IPS DF 6.9 (cell line): Measurements from ENCODE around the gene ARHGEF4.

ENCODE experiments used
- DNase-seq: peaks from one replicate; pipeline ENCODE4 v3.0.0-alpha.2; 2013; ENCODE audit warnings: low read depth, low spot score
- H3K27ac ChIP-seq: one replicate; pipeline ENCODE4 v1.5.1; 2013; ENCODE audit warnings: low read length, control low read depth
- H3K27me3 ChIP-seq: 2 replicates; pipeline ENCODE4 v1.6.1; 2013; ENCODE audit warnings: mild to moderate bottlenecking, low read length; ENCODE audit not compliant: control insufficient read depth, insufficient read depth
- H3K36me3 ChIP-seq: 2 replicates; pipeline ENCODE4 v1.6.1; 2013; ENCODE audit warnings: low read length; ENCODE audit not compliant: control insufficient read depth, insufficient read depth
- H3K4me1 ChIP-seq: 2 replicates; pipeline ENCODE4 v1.6.1; 2013; ENCODE audit warnings: low read length; ENCODE audit not compliant: control insufficient read depth, insufficient read depth
- H3K4me3 ChIP-seq: 2 replicates; pipeline ENCODE4 v1.5.1; 2013; ENCODE audit warnings: mild to moderate bottlenecking, low read length
- H3K9me3 ChIP-seq: 2 replicates; pipeline ENCODE4 v1.6.1; 2013; ENCODE audit warnings: low read length, inconsistent platforms; ENCODE audit not compliant: control insufficient read depth, insufficient read depth
- WGBS: extraction: QIAGEN DNeasy Blood & Tissue Kit; methylation state at CpG from one replicate; pipeline ENCODE4 v1.1.7; 2013; ENCODE audit warnings: mixed read lengths, missing lambda C conversion rate; ENCODE audit not compliant: insufficient read length, insufficient coverage; 5-methylcytosine and 5-hydroxymethylcytosine counted together

The ARHGEF4 gene

DNA sequence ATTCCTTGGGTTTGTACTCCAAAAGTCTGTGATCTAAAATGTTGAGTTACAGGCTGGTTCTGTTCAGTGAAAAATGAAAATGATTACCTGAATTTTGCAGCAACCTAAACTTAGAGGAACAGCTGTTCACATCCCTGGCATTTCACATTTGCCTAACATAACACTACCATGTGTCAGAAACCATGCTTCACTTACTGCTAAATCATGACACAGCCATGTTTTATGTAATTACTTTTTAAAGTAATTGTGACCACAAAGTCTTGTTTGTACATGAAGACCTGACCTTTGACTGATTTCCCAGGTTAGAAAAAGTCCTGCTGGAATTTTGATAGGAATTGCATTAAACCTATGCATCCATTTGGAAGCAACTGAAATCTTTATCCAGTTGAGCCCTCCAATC is 177.4 kb downstream of the ARHGEF4 start:
- Histone ChIP-seq H3K4me1 (no peaks in the 10 kb centered on the region), H3K4me3 (no peak overlapping the region), H3K36me3 (no peaks in the 10 kb centered on the region), H3K9me3 (no peaks in the 10 kb centered on the region), H3K27ac (no peak overlapping the region), H3K27me3 (no peaks in the 10 kb centered on the region)
- no peak for DNase-seq

DNA sequence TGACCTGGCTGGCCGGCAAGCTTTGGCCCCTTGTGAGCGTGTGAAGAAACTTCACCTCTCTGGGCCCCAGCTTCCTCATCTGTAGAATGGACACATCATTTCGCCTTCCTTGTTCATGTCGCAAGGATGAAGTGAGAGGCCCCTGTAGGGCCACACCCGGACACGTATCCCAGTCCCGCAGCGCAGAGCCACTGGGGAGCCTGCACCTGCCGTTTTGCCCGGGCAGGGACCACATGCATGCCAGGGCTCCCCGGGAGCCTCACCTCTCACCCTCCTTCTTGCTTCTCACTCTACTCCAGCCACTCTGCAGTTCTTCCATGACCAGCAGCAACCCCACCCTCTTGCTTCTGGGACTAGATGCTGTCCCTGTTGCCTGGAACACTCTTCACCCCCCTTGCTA is 179.1 kb downstream of the ARHGEF4 start:
- Histone ChIP-seq H3K27ac (no peak overlapping the region), H3K9me3 (no peaks in the 10 kb centered on the region), H3K4me1 (no peaks in the 10 kb centered on the region), H3K36me3 (no peaks in the 10 kb centered on the region), H3K27me3 (no peaks in the 10 kb centered on the region), H3K4me3 (no peak overlapping the region)
- no CpG with 5 or more reads among the region's 11 CpGs for WGBS
- no peak for DNase-seq

DNA sequence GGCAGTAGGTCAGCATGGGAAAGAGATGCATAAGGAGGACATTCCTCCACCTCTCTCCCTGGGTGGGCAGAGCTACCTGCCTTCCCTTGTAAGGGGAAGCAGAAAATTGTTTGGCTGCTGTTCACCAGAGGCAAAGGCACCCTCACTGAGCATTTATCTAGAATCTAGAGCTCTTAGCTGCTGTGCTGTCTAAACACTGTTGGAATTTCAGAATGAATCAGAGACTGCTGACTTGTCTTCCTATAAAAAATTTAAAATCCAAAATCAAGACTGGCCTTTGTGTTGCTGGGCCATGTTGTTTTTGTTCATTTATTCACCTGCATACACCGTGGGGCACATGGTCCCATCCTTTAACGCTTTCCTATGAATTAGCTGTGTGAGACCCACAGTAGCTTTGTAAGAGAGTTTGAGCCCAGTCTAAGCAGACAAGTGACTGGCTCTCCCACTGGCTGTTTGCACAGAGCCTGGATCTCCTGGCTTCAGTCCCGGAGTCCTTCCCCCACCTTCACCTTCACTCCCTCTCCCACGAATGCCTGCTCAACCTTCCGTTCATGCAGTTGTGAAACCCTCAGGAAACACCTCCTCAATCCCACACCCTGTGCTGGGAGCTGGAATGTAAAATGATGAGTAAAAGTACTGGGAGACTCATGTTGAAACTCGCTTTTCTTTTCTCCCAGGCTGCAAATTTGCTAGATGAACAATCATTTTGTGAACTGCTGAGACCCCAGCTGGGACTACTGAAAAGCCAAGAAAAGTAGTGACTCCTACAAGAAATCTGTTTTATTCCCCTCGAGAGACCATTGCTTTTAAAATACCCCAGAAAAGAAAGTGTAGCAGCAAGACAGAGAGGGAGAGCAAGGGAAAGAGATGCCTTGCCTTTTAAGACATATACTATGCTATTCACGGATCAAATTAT is 180.4 kb downstream of the ARHGEF4 start:
- no peak for DNase-seq
- WGBS, result no CpG with 5 or more reads among the region's 8 CpGs
- Histone ChIP-seq H3K27ac (no peak overlapping the region), H3K9me3 (no peaks in the 10 kb centered on the region), H3K36me3 (no peaks in the 10 kb centered on the region), H3K27me3 (no peaks in the 10 kb centered on the region), H3K4me3 (no peak overlapping the region), H3K4me1 (no peaks in the 10 kb centered on the region)

DNA sequence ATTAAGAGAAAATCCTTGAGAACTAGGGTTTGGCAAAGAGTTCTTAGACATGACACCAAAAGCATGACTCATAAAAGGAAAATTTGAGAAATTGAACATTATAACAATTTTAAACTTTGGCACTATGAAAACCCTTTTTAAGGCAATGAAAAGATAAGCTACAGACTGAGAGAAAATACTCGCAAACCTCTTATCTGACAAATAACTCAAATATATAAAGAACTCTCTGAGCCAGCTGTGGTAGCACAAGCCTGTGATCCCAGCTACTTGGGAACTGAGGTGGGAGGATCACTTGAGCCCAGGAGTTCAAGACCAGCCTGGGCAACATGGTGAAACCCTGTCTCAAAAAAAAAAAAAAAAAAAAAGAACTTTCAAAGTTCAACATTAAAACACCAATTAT is 186.0 kb downstream of the ARHGEF4 start:
- Histone ChIP-seq H3K27me3 (no peaks in the 10 kb centered on the region; the same call in 1 of the 2 replicates), H3K4me3 (no peak overlapping the region), H3K4me1 (no peaks in the 10 kb centered on the region), H3K36me3 (no peaks in the 10 kb centered on the region), H3K27ac (no peak overlapping the region), H3K9me3 (no peaks in the 10 kb centered on the region)
- DNase-seq, result no peak
- WGBS, result no CpG with 5 or more reads among the region's 1 CpG

DNA sequence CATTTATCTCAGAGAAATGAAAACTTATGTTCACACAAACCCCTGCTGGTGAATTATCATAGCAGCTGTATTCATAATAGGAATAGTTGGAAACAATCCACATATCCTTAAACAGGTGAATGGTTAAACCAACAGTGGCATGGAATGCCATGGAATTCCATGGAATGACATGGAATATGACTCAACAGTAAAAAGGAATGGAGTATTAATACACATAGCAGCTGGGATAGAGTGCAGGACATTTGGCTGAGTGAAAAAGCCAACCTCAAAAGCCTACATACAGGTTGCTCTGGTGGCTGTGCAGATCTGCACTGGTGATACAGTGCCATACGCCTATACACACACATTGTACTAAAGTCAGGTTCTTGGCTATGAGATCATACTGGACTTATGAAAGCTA is 187.0 kb downstream of the ARHGEF4 start:
- no peak overlapping the region for H3K4me3 ChIP-seq
- no peak overlapping the region for H3K27ac ChIP-seq
- no CpG with 5 or more reads among the region's 1 CpG for WGBS
- DNase-seq, result no peak
- no peaks in the 10 kb centered on the region for H3K36me3 ChIP-seq
- no peaks in the 10 kb centered on the region; the same call in 1 of the 2 replicates for H3K27me3 ChIP-seq
- H3K9me3 ChIP-seq, result no peaks in the 10 kb centered on the region
- H3K4me1 ChIP-seq, result no peaks in the 10 kb centered on the region

DNA sequence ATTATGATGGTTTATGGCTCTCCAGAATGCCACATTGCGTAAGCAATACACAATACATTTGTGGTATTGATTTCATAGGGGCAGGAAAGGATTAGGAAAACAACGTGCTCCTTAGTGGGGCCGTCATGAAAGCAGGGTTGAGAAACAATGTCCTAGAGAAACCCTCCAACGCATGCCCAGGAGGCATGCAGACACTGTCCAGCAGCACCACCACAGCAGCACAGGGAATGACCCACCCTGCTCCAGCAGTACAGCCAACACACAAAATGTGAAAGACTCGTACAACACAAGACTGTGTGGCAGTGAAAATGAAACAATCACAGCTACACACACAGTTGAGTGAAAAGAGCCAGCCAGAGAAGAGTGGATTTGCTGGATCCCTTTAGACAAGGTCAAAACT is 190.2 kb downstream of the ARHGEF4 start:
- Histone ChIP-seq H3K27me3 (no peaks in the 10 kb centered on the region; the same call in 1 of the 2 replicates), H3K4me3 (no peak overlapping the region), H3K27ac (no peak overlapping the region), H3K9me3 (no peaks in the 10 kb centered on the region), H3K4me1 (no peaks in the 10 kb centered on the region), H3K36me3 (no peaks in the 10 kb centered on the region)
- no peak for DNase-seq
- no CpG with 5 or more reads among the region's 5 CpGs for WGBS

DNA sequence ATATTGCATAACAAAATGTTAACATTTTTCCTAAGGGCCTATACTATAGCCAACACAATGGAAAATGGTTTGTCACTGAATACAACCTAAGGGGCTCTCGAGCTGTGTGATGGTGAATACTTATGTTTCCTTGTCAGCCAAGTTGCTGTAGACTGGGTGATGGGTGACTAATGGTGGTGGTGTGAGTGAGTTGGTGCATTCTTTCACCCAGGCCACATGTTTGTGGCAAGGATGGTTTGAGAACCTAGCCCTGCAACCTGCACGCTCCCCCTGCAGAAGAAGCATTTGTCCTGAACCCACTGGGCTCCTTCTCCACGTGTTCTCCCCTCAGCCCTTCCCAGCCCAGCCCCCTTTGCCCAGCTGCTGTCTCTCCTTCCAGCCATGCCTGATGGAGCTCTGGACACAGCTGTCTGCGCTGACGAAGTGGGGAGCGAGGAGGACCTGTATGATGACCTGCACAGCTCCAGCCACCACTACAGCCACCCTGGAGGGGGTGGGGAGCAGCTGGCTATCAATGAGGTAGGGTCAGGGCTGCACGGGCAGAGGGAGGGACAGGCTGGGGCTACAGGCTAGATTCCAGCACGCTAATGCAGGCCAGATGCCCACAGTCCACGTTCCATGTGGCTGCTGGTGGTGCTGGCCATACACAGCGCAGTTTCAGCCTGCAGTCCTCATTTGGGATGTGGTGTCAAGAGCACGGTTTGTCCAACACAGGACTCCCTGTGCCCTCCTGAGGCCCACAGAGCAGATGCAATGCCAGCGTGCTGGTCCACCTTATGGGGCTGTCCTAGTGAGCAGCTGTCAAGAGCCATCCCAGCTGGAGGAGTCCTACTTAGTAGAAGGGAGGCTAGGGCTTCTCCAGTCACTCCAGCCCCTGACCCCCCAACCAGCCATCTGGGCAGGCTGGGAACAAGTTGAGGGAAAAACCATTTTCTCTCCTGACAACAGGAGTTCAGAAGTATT is 191.1 kb downstream of the ARHGEF4 start:
- WGBS, result no CpG with 5 or more reads among the region's 12 CpGs
- Histone ChIP-seq H3K9me3 (no peaks in the 10 kb centered on the region), H3K4me1 (no peaks in the 10 kb centered on the region), H3K27ac (no peak overlapping the region), H3K36me3 (no peaks in the 10 kb centered on the region), H3K27me3 (no peaks in the 10 kb centered on the region; the same call in 1 of the 2 replicates), H3K4me3 (no peak overlapping the region)
- DNase-seq, result no peak

DNA sequence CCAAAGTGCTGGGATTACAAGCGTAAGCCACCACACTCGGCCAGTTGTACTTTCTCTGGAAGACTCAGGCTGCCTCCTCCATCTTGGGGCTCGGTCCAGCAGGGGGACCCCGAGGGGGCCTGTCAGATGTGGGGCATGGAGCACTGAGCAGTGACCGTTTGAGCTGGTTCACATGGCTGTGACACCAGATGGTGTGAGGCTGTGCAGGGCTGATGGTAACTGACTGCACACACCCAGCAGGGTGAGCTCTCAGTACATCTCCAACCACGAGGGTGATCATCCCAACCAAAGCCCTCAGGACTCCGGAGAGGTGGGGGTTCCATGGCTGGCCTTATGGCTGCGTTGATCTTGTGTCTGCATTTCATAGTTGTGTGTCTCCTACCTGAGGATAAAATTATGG is 193.1 kb downstream of the ARHGEF4 start:
- WGBS, result no CpG with 5 or more reads among the region's 8 CpGs
- H3K9me3 ChIP-seq, result no peaks in the 10 kb centered on the region
- H3K36me3 ChIP-seq, result no peaks in the 10 kb centered on the region
- H3K27me3 ChIP-seq, result peaks cover 9% of the 10 kb centered on the region
- no peaks in the 10 kb centered on the region for H3K4me1 ChIP-seq
- DNase-seq, result no peak
- no peak overlapping the region for H3K27ac ChIP-seq
- H3K4me3 ChIP-seq, result no peak overlapping the region

DNA sequence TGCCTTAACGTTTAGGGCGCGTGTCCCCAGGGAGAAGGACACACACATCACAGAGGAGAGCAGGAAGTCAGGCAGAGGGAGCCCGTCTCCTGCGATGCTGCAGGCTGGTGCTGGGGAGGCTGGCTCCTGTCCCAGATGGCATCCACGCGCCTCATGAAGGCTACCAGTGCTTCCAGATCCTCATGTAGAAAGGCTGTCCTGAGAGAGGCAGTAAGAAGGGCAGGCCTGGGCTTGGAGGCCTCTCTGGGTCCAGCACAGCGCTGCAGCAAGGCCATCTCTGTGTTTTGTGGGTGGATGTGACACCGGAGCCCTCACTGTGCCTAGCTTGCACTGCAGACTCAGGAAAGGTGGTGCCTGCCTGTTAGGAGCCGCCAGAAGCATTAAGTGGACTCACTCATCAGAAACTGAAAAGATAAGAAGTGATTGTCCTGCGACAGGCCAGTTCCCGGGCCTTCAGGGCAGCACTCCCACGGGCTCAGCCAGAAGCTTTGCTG is 193.8 kb downstream of the ARHGEF4 start:
- Histone ChIP-seq H3K27ac (no peak overlapping the region), H3K4me1 (no peaks in the 10 kb centered on the region), H3K27me3 (peaks cover 9% of the 10 kb centered on the region), H3K4me3 (no peak overlapping the region), H3K36me3 (no peaks in the 10 kb centered on the region), H3K9me3 (no peaks in the 10 kb centered on the region)
- WGBS, result no CpG with 5 or more reads among the region's 13 CpGs
- no peak for DNase-seq

DNA sequence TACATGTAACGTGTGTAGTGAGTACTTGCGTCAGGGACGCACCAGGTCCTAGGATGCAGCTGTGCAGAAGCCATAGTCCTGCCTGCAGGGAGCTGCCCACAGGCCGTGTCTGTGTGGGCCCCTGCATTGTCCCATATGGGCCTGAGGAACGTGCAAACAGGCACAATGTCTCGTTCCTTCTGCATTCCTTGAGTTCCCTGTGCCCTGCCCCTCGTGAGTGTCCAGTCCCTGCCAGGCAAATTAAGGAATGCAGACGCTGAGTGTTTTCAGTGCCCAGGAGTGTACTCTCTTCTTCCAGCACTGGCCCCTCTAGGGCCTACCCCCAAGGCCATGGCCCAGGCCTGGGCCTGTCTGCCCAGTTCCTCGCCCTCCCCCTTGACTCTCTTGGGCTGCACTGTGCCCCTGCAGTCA is 194.7 kb downstream of the ARHGEF4 start:
- no peak overlapping the region for H3K4me3 ChIP-seq
- WGBS, result no CpG with 5 or more reads among the region's 9 CpGs

More for the DNA sequence above, 194.7 kb downstream of the ARHGEF4 start:
- Histone ChIP-seq H3K9me3 (no peaks in the 10 kb centered on the region), H3K4me1 (peaks cover 2% of the 10 kb centered on the region; the same call in 1 of the 2 replicates), H3K36me3 (no peaks in the 10 kb centered on the region), H3K27me3 (peaks cover 9% of the 10 kb centered on the region; the same call in 1 of the 2 replicates), H3K27ac (no peak overlapping the region)
- no peak for DNase-seq
